ENCODE data around the gene STX2.

Gene STX2

GRCh38 chr12:130743606-130744005, 95.4 kb downstream of the STX2 start:
- no peak for DNase-seq
- Histone ChIP-seq H3K9me3 (replicated peaks; ENCODE audit: insufficient read depth, low read length) (no peaks in the 10 kb centered on the region), H3K4me2 (ENCODE audit: low read depth, low read length) (no peak overlapping the region), H3K36me3 (replicated peaks; ENCODE audit: insufficient read depth, low read length) (no peaks in the 10 kb centered on the region), H3K9ac (ENCODE audit: low read length) (no peak overlapping the region), H3K27ac (ENCODE audit: low read length) (no peak overlapping the region), H3K27me3 (replicated peaks; ENCODE audit: insufficient read depth, low read length) (no peaks in the 10 kb centered on the region; the same call in 1 of the 2 replicates), H3K79me2 (ENCODE audit: low read length) (no peaks in the 10 kb centered on the region), H3F3A (ENCODE audit: insufficient read depth, low read length) (no peaks in the 10 kb centered on the region), H3K4me3 (ENCODE audit: low read length) (no peak overlapping the region), H3K9me2 (replicated peaks; ENCODE audit: insufficient read depth, low read length) (no peaks in the 10 kb centered on the region), H2AFZ (ENCODE audit: low read length) (no peak overlapping the region), H4K20me1 (ENCODE audit: insufficient read depth, low read length) (no peaks in the 10 kb centered on the region), H3K4me1 (ENCODE audit: low read length) (no peaks in the 10 kb centered on the region)
- TF ChIP-seq, protein P1, sequence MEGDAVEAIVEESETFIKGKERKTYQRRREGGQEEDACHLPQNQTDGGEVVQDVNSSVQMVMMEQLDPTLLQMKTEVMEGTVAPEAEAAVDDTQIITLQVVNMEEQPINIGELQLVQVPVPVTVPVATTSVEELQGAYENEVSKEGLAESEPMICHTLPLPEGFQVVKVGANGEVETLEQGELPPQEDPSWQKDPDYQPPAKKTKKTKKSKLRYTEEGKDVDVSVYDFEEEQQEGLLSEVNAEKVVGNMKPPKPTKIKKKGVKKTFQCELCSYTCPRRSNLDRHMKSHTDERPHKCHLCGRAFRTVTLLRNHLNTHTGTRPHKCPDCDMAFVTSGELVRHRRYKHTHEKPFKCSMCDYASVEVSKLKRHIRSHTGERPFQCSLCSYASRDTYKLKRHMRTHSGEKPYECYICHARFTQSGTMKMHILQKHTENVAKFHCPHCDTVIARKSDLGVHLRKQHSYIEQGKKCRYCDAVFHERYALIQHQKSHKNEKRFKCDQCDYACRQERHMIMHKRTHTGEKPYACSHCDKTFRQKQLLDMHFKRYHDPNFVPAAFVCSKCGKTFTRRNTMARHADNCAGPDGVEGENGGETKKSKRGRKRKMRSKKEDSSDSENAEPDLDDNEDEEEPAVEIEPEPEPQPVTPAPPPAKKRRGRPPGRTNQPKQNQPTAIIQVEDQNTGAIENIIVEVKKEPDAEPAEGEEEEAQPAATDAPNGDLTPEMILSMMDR (IDR thresholded peaks at IDR 0.05; ENCODE audit: low read length), result no peak
- no peak for TF ChIP-seq EZH2 (optimal IDR thresholded peaks at IDR 0.05; ENCODE audit: low read depth, low read length)

GRCh38 chr12:130743176-130743575, 95.9 kb downstream of the STX2 start:
- Histone ChIP-seq H3K27me3 (replicated peaks; ENCODE audit: insufficient read depth, low read length) (no peaks in the 10 kb centered on the region; the same call in 1 of the 2 replicates), H3K9ac (ENCODE audit: low read length) (no peak overlapping the region)
- DNase-seq, result no peak

DNA sequence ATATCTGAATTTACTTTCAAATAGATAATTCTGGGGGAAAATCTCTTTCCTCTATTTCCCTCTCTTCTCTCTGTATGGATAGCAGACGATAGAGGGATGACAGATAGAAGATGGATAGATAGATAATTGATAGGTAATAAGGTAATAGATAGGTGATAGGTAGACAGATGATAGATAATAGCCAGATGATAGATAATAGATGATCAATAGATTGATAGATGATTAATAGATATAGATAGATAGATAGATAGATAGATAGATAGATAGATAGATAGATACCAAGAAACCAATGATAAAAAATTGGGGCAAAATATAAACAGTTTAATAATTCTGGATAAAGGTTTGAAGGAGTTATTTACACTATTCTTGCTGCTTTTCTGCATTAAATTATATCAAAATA, 96.3 kb downstream of the STX2 start:
- Histone ChIP-seq H3F3A (ENCODE audit: insufficient read depth, low read length) (no peaks in the 10 kb centered on the region), H3K79me2 (ENCODE audit: low read length) (no peaks in the 10 kb centered on the region), H2AFZ (ENCODE audit: low read length) (no peak overlapping the region), H3K4me3 (ENCODE audit: low read length) (no peak overlapping the region), H3K27ac (ENCODE audit: low read length) (no peak overlapping the region), H3K27me3 (replicated peaks; ENCODE audit: insufficient read depth, low read length) (no peaks in the 10 kb centered on the region; the same call in 1 of the 2 replicates), H3K9me2 (replicated peaks; ENCODE audit: insufficient read depth, low read length) (no peaks in the 10 kb centered on the region), H3K9me3 (replicated peaks; ENCODE audit: insufficient read depth, low read length) (no peaks in the 10 kb centered on the region), H4K20me1 (ENCODE audit: insufficient read depth, low read length) (no peaks in the 10 kb centered on the region), H3K4me1 (ENCODE audit: low read length) (no peaks in the 10 kb centered on the region), H3K9ac (ENCODE audit: low read length) (no peak overlapping the region), H3K36me3 (replicated peaks; ENCODE audit: insufficient read depth, low read length) (no peaks in the 10 kb centered on the region), H3K4me2 (ENCODE audit: low read depth, low read length) (no peak overlapping the region)
- no peak for DNase-seq
- TF ChIP-seq, protein P1 (IDR thresholded peaks at IDR 0.05; ENCODE audit: low read length), result no peak
- no peak for TF ChIP-seq EZH2phosphoT487 (IDR thresholded peaks at IDR 0.05; ENCODE audit: low read length)
- TF ChIP-seq EZH2 (optimal IDR thresholded peaks at IDR 0.05; ENCODE audit: low read depth, low read length), result no peak

More at GRCh38 chr12:130743176-130743575, 95.9 kb downstream of the STX2 start:
- Histone ChIP-seq H3K4me3 (ENCODE audit: low read length) (no peak overlapping the region), H3K36me3 (replicated peaks; ENCODE audit: insufficient read depth, low read length) (no peaks in the 10 kb centered on the region), H3K4me2 (ENCODE audit: low read depth, low read length) (no peak overlapping the region), H2AFZ (ENCODE audit: low read length) (no peak overlapping the region), H3K4me1 (ENCODE audit: low read length) (no peaks in the 10 kb centered on the region), H3K9me2 (replicated peaks; ENCODE audit: insufficient read depth, low read length) (no peaks in the 10 kb centered on the region), H3K9me3 (replicated peaks; ENCODE audit: insufficient read depth, low read length) (no peaks in the 10 kb centered on the region), H3K79me2 (ENCODE audit: low read length) (no peaks in the 10 kb centered on the region), H4K20me1 (ENCODE audit: insufficient read depth, low read length) (no peaks in the 10 kb centered on the region), H3F3A (ENCODE audit: insufficient read depth, low read length) (no peaks in the 10 kb centered on the region), H3K27ac (ENCODE audit: low read length) (no peak overlapping the region)
- no peak for TF ChIP-seq EZH2 (optimal IDR thresholded peaks at IDR 0.05; ENCODE audit: low read depth, low read length)
- TF ChIP-seq, protein P1 (IDR thresholded peaks at IDR 0.05; ENCODE audit: low read length), result no peak
- TF ChIP-seq EZH2phosphoT487 (IDR thresholded peaks at IDR 0.05; ENCODE audit: low read length), result no peak
